A673 (cell line): ENCODE measurements around the gene CD300LF. TPM values are rescaled to one million over a fixed set of nuclear protein-coding genes. Genes with fewer than 3 reads are reported as not detected.

ENCODE experiments used
- BruUV-seq: library from RNA; stranded (reverse); fragments of 400-500 nt; replicated peaks from 2 replicates; lab custom pipeline; 2021; lab: Mats Ljungman, UMichigan
- CTCF ChIA-PET: fragments of 300-600 bp; sonication (Branson Sonifier 250); formaldehyde crosslinking; loops from one replicate; lab custom pipeline; 2022; ENCODE audit warnings: antibody characterized with exemption; lab: Charles Lee
- POLR2A ChIA-PET: fragments of 300-600 bp; sonication (Branson Sonifier 250); formaldehyde crosslinking; loops from one replicate; lab custom pipeline; 2022; ENCODE audit warnings: antibody characterized with exemption; ENCODE audit not compliant: low non-redundant PET; lab: Charles Lee
- DNase-seq: peaks from one replicate; pipeline ENCODE4 v3.0.0-alpha.2; 2015; ENCODE audit warnings: low spot score
- H3K27ac ChIP-seq: fragments of 200-600 bp; sonication (generic); 2 replicates; pipeline ENCODE4 v1.5.1; 2016; ENCODE audit warnings: mixed run types, low read depth, mild to moderate bottlenecking, mixed read lengths, antibody characterized with exemption, low read length; ENCODE audit not compliant: poor library complexity, severe bottlenecking
- H3K27me3 ChIP-seq: fragments of 200-600 bp; sonication (generic); replicated peaks from 2 replicates; pipeline ENCODE4 v1.6.1; 2017; ENCODE audit warnings: mixed run types, low read depth, mild to moderate bottlenecking, mixed read lengths, antibody characterized with exemption, low read length; ENCODE audit not compliant: insufficient read depth, poor library complexity
- H3K36me3 ChIP-seq: fragments of 200-600 bp; sonication (generic); 2 replicates; pipeline ENCODE4 v1.6.1; 2016; ENCODE audit warnings: mixed run types, mild to moderate bottlenecking, mixed read lengths, antibody characterized with exemption, low read length; ENCODE audit not compliant: insufficient read depth, poor library complexity, severe bottlenecking
- H3K4me1 ChIP-seq: fragments of 200-600 bp; sonication (generic); 2 replicates; pipeline ENCODE4 v1.6.1; 2017; ENCODE audit warnings: mixed run types, mild to moderate bottlenecking, mixed read lengths, antibody characterized with exemption, low read length; ENCODE audit not compliant: insufficient read depth, poor library complexity, severe bottlenecking
- H3K4me3 ChIP-seq: fragments of 200-600 bp; sonication (generic); 2 replicates; pipeline ENCODE4 v1.5.1; 2016; ENCODE audit warnings: low read depth, mixed run types, mild to moderate bottlenecking, mixed read lengths, low read length; ENCODE audit not compliant: poor library complexity, severe bottlenecking
- H3K9me3 ChIP-seq: fragments of 200-600 bp; sonication (generic); 2 replicates; pipeline ENCODE4 v1.6.1; 2016; ENCODE audit warnings: mixed run types, low read depth, mild to moderate bottlenecking, mixed read lengths, antibody characterized with exemption, low read length; ENCODE audit not compliant: poor library complexity, severe bottlenecking
- CTCF ChIP-seq: fragments of 300-800, 200-600 bp; sonication (generic); conservative IDR thresholded peaks from 2 replicates; pipeline ENCODE4 v1.5.1; 2017; ENCODE audit warnings: low read depth, mild to moderate bottlenecking, antibody characterized with exemption, low read length, moderate library complexity, mixed read lengths
- EZH2 ChIP-seq: fragments of 200-600 bp; sonication (generic); IDR thresholded peaks from 2 replicates; pipeline ENCODE4 v1.6.1; 2017; ENCODE audit warnings: borderline replicate concordance, low read depth, mild to moderate bottlenecking, mixed read lengths, antibody characterized with exemption, low read length; ENCODE audit not compliant: poor library complexity, severe bottlenecking
- intact Hi-C: fragments of 100-400 bp; cut with micrococcal nuclease; formaldehyde crosslinking; loops from one replicate; pipeline ENCODE4 v1.10.0; 2022; ENCODE audit not compliant: unreplicated experiment
- total RNA-seq: library from RNA; stranded (reverse); gene quantifications from 2 replicates; pipeline ENCODE4 v1.2.3, GENCODE V29; 2021

CD300LF gene
- total RNA-seq, 1 experiment from 2014 or later, result not detected

- no TSS peak for BruUV-seq
- POLR2A ChIA-PET, result no interaction called here
Observed at GRCh38 chr17:74744714-74745547, 32.2 kb upstream of the CD300LF start.

DNA sequence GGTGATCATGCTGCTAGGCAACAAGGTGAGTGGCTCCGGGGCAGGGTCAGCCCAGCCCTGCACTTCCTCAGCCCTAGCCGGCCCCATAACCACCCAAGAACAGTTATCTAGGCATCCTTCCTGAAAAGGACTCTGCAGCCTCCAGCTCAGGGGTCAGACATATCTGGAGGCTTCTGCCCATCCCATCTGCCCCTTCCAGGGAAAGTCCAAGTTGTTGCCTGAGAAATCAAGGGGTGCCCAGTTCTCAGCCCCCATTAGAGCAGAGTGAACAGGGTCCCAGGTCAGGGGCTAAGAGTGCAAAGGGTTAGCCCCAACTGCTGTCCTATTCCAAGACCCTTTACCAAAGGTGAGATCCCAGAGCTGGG is 31.6 kb upstream of the CD300LF start:
- no peak for DNase-seq
- no peaks in the 10 kb centered on the region for H3K9me3 ChIP-seq
- ChIA-PET POLR2A (no interaction called here), CTCF (interaction anchor here (0.6 to 2.0 kb wide), 6 partner anchors 35 to 213 kb away, joined by 3 to 15 read pairs (median 3); partner anchors contain the start of gene FDXR)
- no peaks in the 10 kb centered on the region for H3K36me3 ChIP-seq
- intact Hi-C loops, result loop anchor here (1.0 to 10.0 kb wide), 3 partner anchors 33 to 210 kb away; partner anchors contain the start of gene NAT9
- H3K27ac ChIP-seq, result no peak overlapping the region
- peaks cover 11% of the 10 kb centered on the region for H3K4me1 ChIP-seq
- TF ChIP-seq CTCF, result no peak
- no peak for TF ChIP-seq EZH2
- H3K4me3 ChIP-seq, result no peak overlapping the region
- peaks cover 3% of the 10 kb centered on the region for H3K27me3 ChIP-seq
- BruUV-seq, result no TSS peak

More at GRCh38 chr17:74744714-74745547, 32.2 kb upstream of the CD300LF start:
- CTCF ChIA-PET, result interaction anchor here (0.6 to 2.0 kb wide), 11 partner anchors 9 to 1101 kb away, joined by 3 to 15 read pairs (median 3); partner anchors contain the start of genes FDXR and SDK2
- Histone ChIP-seq H3K4me1 (peaks cover 11% of the 10 kb centered on the region), H3K27ac (no peak overlapping the region), H3K9me3 (no peaks in the 10 kb centered on the region), H3K4me3 (no peak overlapping the region), H3K36me3 (no peaks in the 10 kb centered on the region), H3K27me3 (no peaks in the 10 kb centered on the region)
- no peak for TF ChIP-seq EZH2
- TF ChIP-seq CTCF, result peak; percentile 99
- DNase-seq, result peak; percentile 73
- intact Hi-C loops, result loop anchor here (1.0 to 10.0 kb wide), 4 partner anchors 32 to 667 kb away; partner anchors contain the start of gene NAT9

GRCh38 chr17:74743755-74744154 is 31.0 kb upstream of the CD300LF start:
- ChIA-PET POLR2A (no interaction called here), CTCF (no interaction called here)
- no peak for DNase-seq
- no peaks in the 10 kb centered on the region for H3K9me3 ChIP-seq
- peaks cover 11% of the 10 kb centered on the region for H3K4me1 ChIP-seq
- peaks cover 8% of the 10 kb centered on the region for H3K27me3 ChIP-seq
- H3K4me3 ChIP-seq, result no peak overlapping the region
- no peak overlapping the region for H3K27ac ChIP-seq
- BruUV-seq, result no TSS peak
- intact Hi-C loops, result loop anchor here (1.0 to 10.0 kb wide), 3 partner anchors 34 to 211 kb away; partner anchors contain the start of gene NAT9
- no peak for TF ChIP-seq EZH2
- TF ChIP-seq CTCF, result no peak
- H3K36me3 ChIP-seq, result no peaks in the 10 kb centered on the region
